NCI-H526 treated with DMSO at 0.1 percent for 48 hours (cell line): ENCODE measurements around the gene KLHL30.
"Not testable (repeated sequence)": the region's sequence is repeated elsewhere in the genome, so short reads cannot be mapped to it uniquely, and the experiment has no call there.

ENCODE experiments used
- DNase-seq: peaks from one replicate; lab custom pipeline; 2025; lab: John Stamatoyannopoulos, UW

The KLHL30 gene

GRCh38 chr2:238102865-238103264 lies 35.6 kb upstream of the KLHL30 start:
- DNase-seq, result no peak

DNA sequence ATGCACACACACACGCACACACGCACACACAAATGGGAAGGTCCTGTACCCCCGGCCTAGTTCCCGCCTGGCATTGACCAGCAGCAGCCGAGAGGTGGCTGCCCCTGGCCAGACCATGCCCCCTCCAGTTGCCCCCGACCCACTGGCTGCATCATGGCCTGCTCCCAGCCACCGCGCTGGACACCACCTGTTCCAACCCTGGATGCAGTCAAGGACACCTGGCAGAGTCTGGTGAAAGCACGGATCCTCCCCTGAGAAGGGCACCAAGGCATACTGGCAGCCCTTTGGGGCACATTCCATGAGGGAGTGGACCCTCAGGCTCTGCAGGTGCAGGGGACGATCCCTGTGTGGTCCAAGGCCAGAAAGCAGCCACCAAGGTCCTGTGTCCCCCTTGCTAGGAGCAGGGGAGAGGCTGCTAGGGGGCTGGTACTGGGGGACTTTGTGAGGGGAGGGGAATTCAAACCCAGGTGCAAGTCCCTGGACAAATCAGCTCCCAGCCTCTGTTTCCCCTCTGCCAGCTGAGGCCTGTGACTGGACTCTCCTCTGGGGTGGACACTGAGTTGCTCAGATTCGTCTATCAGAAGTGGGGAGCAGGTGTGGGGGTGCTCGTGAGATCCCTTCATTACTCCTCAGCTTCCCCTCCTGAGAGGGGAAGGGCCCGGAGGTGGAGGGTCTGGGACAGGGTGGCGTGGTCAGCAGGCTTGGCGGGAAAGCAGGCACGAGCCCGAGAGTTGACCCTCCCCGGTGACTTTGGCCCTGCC lies 34.8 kb upstream of the KLHL30 start:
- DNase-seq, result no peak

- no peak for DNase-seq
These were observed 34.2 kb upstream of the KLHL30 start for GRCh38 chr2:238104226-238104690.

- DNase-seq, result no peak
These were observed 33.6 kb upstream of the KLHL30 start for GRCh38 chr2:238104691-238105371.

GRCh38 chr2:238105506-238106338 lies 32.7 kb upstream of the KLHL30 start:
- DNase-seq, result no peak

- no peak for DNase-seq
These were observed 32.1 kb upstream of the KLHL30 start for GRCh38 chr2:238106339-238106697.

- DNase-seq, result no peak
These were observed 31.6 kb upstream of the KLHL30 start for GRCh38 chr2:238106698-238107524.

DNA sequence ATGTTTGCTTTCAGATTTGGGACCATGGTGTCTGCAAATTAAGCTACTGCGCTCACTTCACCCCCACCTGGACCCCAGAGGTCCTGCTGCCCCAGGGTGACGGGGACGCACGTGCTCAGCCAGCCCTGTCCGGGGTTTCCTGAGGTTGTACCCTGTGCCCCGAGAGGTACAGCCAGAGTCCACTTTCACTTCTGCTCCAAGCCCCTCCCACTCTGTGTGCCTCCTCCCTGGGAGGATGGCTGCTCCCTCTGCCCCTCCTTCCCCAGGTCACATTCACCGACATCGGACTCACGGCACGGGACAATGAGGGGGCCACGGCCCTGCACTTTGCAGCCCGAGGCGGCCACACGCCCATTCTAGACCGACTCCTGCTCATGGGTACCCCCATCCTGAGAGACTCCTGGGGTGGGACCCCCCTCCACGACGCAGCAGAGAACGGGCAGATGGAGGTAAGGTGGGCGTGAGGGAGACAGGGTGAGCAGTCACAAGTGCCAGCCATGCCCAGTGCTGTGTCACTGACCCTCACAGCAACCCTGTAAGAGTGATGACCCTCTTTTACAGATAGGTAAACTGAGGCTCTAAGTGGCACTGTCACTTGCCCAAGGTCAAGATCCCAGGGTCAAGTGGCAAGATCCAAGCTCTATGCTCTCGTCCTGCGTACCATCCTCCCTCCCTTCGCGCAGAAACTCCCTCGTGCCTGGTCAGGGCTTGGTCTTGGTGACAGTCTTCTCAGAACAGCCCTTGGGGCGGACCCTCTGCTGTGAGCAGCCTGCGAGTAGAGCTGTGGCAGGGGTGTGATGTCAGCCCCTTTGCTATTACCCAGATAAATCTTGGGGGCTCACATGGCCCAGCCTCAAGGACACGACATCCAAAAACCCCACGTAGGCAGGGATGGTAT lies 30.7 kb upstream of the KLHL30 start:
- DNase-seq, result no peak

DNA sequence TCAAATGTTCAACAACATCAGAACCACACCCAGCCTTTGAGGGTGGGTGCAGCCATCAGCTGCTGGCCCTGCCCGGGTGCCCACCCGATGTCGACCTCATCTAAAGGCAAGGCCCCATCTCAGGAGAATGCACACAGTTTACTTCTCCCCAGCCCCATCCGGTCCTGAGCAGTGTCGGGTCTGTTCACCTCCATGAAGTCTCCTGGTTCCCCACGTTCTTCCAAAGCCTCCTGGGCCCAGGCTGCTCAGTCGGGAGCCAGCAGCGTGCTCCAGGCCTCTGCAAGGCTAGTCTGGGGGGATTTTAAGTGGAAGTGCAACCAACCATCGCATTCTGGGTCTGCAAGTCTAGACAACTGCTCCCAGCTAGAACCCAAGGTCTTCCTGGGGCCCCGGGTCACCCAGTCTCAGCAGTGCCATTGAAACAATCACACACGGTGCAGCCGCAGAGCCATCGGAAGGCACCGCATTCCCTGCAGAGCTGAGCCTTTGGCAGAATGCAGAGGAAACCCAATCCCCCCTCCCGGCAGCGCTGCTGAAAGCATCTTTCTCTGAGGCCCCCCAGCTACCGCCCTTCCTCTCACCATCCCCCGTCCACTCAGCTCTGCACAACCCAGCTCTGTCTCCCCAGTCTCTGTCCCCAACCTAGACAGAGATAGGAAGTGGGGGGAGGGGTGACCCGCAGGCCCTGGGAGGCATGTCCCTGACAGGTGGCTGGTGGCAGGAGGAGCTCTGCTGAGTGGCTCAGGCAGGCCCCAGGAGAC lies 29.9 kb upstream of the KLHL30 start:
- no peak for DNase-seq

- no peak for DNase-seq
These were observed 24.9 kb upstream of the KLHL30 start for GRCh38 chr2:238113611-238114010.

DNA sequence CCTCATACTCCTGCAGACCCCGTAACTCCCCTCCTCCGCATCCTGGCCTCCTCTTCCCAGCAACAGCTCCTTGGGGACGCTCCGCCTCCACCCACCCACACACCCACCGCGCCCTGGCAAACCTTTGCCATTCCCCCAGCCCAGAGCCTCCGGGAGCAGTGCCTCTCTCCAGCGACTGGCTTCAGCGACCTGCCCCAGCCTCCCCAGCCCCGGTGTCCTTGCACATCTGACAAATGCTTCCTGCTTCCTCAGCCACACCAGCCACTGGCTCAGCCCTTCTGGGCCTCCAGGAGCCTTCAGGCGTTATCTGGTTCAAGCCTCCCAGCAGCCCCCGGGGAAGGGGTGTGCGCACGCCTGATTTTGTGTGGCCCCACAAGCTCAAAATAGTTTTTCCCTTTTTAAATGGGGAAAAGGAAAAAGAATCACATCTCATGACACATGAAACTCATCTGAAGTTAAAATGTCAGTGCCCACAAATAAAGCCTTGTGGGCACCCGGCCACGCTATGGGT lies 24.1 kb upstream of the KLHL30 start:
- no peak for DNase-seq

DNA sequence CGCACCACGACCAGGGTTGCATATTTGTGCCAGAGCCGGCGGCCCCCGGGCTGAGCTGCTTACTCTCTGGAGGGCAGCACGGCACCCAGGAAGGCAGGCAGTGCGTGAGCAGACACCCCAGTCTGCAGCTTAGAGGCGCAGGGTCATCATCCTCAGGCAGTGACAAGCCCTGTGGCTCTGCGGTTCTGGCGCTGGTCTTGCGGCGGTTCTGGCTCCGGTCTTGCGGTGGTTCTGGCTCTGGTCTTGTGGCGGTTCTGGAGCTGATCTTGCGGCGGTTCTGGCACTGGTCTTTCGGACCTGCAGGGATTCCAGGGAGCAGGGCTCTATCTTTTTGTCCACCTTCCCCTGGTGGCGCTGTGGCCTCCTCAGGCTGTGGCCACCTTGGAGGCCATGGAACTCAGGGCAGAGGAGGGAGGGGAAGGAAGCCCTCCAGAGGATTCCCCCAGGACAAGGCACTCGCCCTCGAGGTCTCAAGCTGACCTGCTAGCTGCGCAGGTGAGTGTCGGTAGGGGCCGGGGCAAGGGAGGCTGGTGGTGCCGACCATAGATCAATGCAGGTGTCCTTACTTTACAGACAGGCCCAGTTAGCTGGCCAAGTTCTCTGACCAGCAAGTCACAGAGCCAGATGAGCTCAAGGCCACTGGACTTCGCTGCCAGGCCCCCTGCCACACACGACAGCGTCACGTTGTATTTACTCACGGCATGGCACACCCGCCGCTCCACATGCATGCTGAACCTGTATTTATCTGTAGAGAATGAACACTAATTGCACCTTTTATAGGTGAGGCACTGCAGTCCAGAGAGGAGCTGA lies 23.4 kb upstream of the KLHL30 start:
- no peak for DNase-seq

GRCh38 chr2:238115709-238116108 lies 22.8 kb upstream of the KLHL30 start:
- DNase-seq, result not testable (repeated sequence)

DNA sequence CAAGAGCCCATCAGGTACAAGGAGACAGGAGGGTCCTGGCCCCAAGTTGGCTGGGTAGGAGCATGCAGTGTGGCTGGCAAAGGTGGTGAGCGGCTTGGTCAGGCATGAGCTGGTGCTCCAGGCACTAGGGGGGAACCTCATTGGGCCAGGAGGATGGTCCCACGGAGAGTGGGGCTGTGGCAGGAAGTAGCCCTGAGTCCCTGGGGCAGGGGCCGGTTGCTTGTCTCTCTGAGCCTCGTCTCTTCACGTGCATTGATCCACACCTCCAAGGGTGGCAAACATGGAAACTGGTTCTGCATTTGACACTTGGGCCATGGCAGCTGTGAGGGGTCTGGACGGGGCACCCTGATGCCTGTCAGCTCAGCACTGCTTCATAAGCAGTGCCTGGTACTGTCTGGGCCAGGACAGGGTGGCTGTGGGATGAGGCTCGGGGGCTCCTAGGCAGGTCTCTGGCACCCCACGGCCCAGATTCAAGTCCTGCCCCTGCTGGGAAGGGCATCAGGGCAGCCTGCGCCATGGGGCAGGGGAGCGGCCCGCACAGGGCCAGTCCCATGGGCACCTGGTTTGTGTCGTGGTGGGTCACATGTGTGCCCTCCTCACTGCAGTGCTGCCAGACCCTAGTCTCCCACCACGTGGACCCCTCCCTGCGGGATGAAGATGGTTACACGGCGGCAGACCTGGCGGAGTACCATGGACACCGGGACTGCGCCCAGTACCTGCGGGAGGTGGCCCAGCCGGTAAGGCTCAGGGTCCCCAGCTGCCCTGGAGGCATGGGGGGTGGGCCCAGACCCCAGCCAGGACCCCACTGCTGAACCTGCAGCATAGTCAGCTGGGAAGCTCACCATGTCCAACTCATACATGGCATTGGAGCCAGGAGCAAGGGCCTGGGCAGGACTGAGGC lies 21.9 kb upstream of the KLHL30 start:
- DNase-seq, result no peak

DNA sequence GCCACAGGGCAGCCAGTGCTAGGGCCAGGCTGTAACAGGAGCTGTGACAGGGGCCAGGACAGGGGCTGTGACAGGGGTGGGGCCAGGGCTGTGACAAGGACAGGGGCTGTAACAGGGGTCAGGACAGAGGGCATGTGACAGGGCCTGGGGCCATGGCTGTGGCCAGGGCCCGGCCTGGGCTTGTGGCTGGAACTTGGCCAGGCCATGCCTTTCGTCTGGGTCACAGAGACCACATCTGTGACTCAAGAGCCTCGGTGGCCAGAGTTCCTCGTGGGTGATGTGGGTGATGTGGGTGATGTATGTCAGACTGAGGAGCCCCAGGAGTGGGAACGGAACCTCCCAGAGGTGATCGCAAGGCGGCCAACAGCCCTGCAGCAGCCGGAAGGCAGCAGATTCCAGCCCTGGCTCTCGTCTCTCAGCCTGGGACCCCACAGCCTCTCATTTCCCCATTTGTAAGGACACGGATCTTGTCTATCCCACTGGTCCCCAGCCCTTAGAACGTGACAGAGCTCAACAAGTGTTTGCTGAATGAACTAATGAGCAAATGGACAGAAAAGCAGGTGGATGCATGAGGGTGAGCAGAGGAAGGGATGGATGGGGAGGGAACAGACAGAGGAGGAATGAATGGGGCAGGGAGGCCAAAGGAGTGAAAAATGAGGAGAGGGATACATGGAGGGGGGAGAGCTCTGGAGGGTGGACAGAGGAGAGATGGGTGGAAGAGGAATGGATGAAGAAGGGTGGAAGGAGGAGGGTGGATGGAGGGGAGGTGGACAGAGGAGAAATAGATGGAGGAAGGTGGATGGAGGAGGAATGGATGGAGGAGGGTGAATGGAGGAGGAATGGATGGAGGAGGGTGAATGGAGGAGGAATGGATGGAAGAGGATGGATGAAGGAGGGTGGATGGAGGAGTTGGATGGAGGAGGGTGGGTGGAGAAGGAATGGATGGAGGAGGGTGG lies 21.0 kb upstream of the KLHL30 start:
- DNase-seq, result no peak

- no peak for DNase-seq
These were observed 18.6 kb upstream of the KLHL30 start for GRCh38 chr2:238119756-238120462.
